CD1c-positive myeloid dendritic cell (primary cell): ENCODE results near the gene RPL36A.
A peak's percentile ranks its signal among the peaks of the same experiment; 100 is the strongest.

Experiments
- DNase-seq: peaks from one replicate; pipeline ENCODE4 v3.0.0-alpha.2; 2016; ENCODE audit errors: extremely low spot score

RPL36A gene

GRCh38 chrX:101393530-101394305 is 2.9 kb downstream of the RPL36A start:
- DNase-seq = no peak

GRCh38 chrX:101394372-101394771 is 3.6 kb downstream of the RPL36A start:
- no peak for DNase-seq

- peak; percentile 36 for DNase-seq
These were observed 5.0 kb downstream of the RPL36A start for GRCh38 chrX:101395789-101396188.

DNA sequence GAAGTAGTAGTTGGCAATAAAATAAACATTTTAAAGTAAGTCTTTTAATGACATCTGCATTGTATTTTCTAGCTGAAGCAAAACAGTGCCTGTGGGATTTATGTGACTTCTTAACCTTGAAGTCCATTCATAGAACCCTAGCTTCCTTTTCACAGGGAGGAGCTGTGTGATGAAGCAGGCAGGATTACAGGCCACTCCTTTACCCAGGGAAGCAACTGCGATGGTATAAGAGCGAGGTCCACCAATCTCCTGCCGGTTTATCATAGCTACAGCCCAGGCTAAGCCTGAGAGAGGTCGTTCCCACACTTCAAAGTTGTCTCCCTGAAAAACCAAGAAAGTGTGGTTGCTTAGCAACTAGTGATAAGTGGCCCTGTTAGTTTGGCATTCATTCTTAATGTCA is 7.0 kb downstream of the RPL36A start:
- DNase-seq = no peak

- no peak for DNase-seq
These were observed 7.9 kb downstream of the RPL36A start for GRCh38 chrX:101398694-101399093.

- DNase-seq = no peak
These were observed 9.0 kb downstream of the RPL36A start for GRCh38 chrX:101399825-101400224.

DNA sequence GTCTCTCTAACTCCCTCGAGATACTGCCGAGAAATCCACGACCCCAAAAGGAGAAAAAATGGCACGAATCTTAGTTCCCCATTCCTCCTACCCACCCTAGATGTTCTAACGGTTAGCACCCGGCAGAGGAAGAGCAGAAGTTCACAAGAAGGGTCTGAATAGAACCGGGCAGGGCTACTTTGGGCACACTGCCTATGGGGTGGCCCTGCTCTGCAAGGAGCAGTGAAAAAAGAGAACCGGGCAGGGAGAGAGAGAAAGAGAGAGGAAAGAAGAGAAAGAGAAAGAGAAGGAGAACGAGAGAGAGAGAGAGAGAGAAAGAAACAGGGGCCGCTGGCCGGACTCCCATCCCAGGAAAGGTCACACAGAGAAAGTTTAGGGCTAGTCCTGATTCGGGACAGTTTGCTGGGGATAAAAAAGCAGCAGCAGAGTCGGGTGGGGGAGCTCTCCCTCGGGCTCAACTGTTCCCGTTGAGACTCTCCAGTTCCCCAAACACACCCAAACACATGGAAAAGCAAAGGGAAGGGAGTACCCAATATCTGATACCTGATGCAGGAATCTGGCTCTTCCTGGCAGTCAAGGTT is 16.4 kb downstream of the RPL36A start:
- DNase-seq = peak; percentile 54

- peak; percentile 95 for DNase-seq
These were observed 17.1 kb downstream of the RPL36A start, which contains the start of the genes GLA and HNRNPH2 for GRCh38 chrX:101407748-101408531. Gene GLA (minus strand): TSS chrX:101407925. CDS start chrX:101407903, 22 bp downstream. Gene HNRNPH2 (plus strand): TSS chrX:101408222. CDS start chrX:101411989, 3,767 bp downstream.

- no peak for DNase-seq
These were observed 17.7 kb downstream of the RPL36A start for GRCh38 chrX:101408532-101408841.

DNA sequence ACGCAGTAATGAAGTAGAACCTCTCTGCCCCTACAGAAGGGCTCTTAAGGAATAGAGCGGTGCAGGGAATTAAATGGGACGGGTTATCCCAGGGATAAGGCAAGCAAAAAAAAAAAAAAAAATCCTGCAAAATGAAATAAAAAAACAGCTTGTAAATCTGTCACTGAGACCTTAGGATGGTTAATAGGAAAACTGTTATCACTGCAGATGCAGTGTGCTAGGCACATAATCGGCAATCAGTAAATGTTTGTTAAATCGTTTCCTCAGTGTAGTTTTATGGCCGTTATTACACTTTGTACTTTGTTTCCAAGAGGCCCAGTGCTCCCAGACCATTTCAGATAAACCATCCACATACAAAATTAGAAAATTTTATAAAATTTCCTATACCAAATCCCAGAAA is 18.2 kb downstream of the RPL36A start:
- no peak for DNase-seq

GRCh38 chrX:101410461-101410860 is 19.6 kb downstream of the RPL36A start:
- no peak for DNase-seq

DNA sequence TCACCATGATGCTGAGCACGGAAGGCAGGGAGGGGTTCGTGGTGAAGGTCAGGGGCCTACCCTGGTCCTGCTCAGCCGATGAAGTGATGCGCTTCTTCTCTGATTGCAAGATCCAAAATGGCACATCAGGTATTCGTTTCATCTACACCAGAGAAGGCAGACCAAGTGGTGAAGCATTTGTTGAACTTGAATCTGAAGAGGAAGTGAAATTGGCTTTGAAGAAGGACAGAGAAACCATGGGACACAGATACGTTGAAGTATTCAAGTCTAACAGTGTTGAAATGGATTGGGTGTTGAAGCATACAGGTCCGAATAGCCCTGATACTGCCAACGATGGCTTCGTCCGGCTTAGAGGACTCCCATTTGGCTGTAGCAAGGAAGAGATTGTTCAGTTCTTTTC is 21.2 kb downstream of the RPL36A start:
- DNase-seq = peak; percentile 26

- DNase-seq = peak; percentile 77
These were observed 24.7 kb downstream of the RPL36A start for GRCh38 chrX:101415180-101416145.

DNA sequence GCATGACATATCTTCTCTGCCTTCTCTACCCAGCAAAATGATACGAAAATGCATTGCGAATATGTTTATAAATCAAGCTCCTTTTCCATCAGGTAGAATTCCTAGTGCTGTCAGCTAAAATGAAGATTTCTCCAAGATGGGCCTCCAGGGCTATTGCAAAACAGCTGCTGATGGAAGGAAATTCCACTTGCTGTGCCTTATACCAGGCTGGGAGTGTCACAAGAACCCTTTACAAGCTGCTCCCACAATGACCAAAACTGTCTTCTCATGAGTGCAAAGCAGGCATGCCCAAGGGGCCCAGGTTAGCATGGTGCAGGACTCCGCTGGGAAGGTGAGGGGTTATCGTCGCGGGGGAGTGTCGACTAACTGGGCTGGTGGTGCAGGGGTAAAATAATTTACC is 25.9 kb downstream of the RPL36A start:
- DNase-seq = no peak

- no peak for DNase-seq
These were observed 26.4 kb downstream of the RPL36A start for GRCh38 chrX:101417190-101417589.

- peak; percentile 69 for DNase-seq
These were observed 27.4 kb downstream of the RPL36A start for GRCh38 chrX:101417981-101418841.

DNA sequence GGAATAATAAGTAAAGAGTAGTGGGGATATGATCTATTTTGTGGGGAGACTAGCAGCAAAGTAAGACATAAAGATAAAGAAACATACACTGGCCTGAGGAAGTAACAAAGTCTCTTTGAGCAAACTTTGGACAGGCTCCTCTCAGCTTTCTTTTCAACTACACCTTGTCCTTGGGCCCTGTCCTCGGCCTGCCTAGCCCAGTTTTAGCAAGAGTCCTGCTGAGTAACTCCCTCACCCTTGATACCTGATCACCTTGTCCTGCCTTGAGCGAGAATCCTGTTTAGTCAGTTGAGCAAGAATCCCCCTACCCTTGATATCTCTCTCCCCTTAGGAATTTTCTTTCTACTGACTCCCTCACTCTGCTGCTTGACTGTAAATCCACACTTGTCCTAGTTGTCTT is 28.7 kb downstream of the RPL36A start:
- DNase-seq = no peak

GRCh38 chrX:101427954-101428353 is 37.1 kb downstream of the RPL36A start:
- no peak for DNase-seq

DNA sequence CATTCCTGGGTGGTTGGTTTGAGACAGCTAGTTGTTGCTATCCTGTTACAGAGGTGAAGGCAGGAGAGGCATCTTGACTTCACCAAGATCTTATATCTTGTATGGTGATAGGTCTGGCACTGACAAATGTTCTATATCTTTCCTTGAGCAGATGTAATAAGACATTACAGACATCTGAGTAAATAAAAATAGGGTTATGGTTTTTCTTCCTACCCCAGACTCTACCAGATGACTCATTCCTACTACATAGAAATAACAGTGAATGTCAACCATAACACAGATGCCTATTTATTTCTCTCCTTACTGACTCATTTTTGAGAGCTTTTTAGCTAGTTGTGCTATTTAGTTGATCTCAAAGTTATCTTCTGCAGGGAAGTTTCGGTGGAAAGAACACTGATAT is 39.1 kb downstream of the RPL36A start:
- DNase-seq = no peak

GRCh38 chrX:101430457-101431078 is 39.8 kb downstream of the RPL36A start:
- no peak for DNase-seq
